ENCODE results near the gene ARHGEF40. TPM values are rescaled to one million over a fixed set of nuclear protein-coding genes. Genes with fewer than 3 reads are reported as not detected.

The ARHGEF40 gene
- total and polyA plus RNA-seq, 2 donors (not counting 1 experiment from before 2014, with no cell fraction given) = 1.0 to 1.7 TPM

GRCh38 chr14:21071225-21072030 lies 1.3 kb downstream of the ARHGEF40 start:
- H3K79me2 ChIP-seq (ENCODE audit: control insufficient read depth, insufficient read depth, low read length) = no peaks in the 10 kb centered on the region
- H3K4me1 ChIP-seq (ENCODE audit: control insufficient read depth in 2 of 2, insufficient read depth in 2 of 2, low read length in 2 of 2) = peaks cover 34 to 40% of the 10 kb centered on the region in 2 donors
- peak overlapping the region; percentile 17 to 69 (median 53) for H3K4me3 ChIP-seq (ENCODE audit: control extremely low read depth in 1 of 5, extremely low read depth in 1 of 5, insufficient read depth in 1 of 5, low read depth in 2 of 5, low read length in 4 of 5)
- H3K27ac ChIP-seq (ENCODE audit: low read length in 2 of 2) = no peak overlapping the region
- H2AFZ ChIP-seq (ENCODE audit: insufficient read depth, low read depth, low read length, poor library complexity, severe bottlenecking) = peak overlapping the region; percentile 43
- peaks cover 0 to 9% (median 0%) of the 10 kb centered on the region in 3 donors for H3K9me3 ChIP-seq (ENCODE audit: control extremely low read depth in 1 of 3, control insufficient read depth in 2 of 3, insufficient read depth in 1 of 3, low read length in 2 of 3)
- WGBS (ENCODE audit: insufficient coverage) = under 1% methylated on average over 34 of the region's 37 CpGs
- H3K27me3 ChIP-seq (replicated peaks in 1 of 4; ENCODE audit: control extremely low read depth in 1 of 4, control insufficient read depth in 3 of 4, insufficient read depth in 4 of 4, low read length in 3 of 4) = peaks cover 0 to 50% (median 18%) of the 10 kb centered on the region in 4 experiments
- DNase-seq (peak; percentile 79), ATAC-seq (ENCODE audit: low read depth) (peak; percentile 73)
- no peaks in the 10 kb centered on the region for H3K36me3 ChIP-seq (replicated peaks in 1 of 2; ENCODE audit: control extremely low read depth in 1 of 2, control insufficient read depth in 1 of 2, extremely low read depth in 1 of 2, insufficient read depth in 2 of 2, low read length in 1 of 2)
- ChIA-PET POLR2A (interaction anchor here (0.6 to 2.7 kb wide), 7 partner anchors 21 to 1847 kb away, joined by 3 to 27 read pairs (median 5); partner anchors contain the start of genes NDRG2, RBM23 and ZNF219), CTCF (interaction anchor here (0.7 to 6.2 kb wide), 13 partner anchors 9 to 100 kb away, joined by 3 to 133 read pairs (median 5); partner anchors contain the start of gene TMEM253)
- H3K27me3 Mint-ChIP-seq = peaks cover 24% of the 10 kb centered on the region
- TF ChIP-seq, protein P1, sequence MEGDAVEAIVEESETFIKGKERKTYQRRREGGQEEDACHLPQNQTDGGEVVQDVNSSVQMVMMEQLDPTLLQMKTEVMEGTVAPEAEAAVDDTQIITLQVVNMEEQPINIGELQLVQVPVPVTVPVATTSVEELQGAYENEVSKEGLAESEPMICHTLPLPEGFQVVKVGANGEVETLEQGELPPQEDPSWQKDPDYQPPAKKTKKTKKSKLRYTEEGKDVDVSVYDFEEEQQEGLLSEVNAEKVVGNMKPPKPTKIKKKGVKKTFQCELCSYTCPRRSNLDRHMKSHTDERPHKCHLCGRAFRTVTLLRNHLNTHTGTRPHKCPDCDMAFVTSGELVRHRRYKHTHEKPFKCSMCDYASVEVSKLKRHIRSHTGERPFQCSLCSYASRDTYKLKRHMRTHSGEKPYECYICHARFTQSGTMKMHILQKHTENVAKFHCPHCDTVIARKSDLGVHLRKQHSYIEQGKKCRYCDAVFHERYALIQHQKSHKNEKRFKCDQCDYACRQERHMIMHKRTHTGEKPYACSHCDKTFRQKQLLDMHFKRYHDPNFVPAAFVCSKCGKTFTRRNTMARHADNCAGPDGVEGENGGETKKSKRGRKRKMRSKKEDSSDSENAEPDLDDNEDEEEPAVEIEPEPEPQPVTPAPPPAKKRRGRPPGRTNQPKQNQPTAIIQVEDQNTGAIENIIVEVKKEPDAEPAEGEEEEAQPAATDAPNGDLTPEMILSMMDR (IDR thresholded peaks at IDR 0.05) = no peak
- TF ChIP-seq EZH2 (IDR thresholded peaks at IDR 0.05; ENCODE audit: borderline replicate concordance, insufficient read depth, low read depth, low read length, poor library complexity, severe bottlenecking) = no peak
- peak overlapping the region; percentile 93 for H3K4me3 Mint-ChIP-seq
- intact Hi-C loops (cut with micrococcal nuclease) = loop anchor here (1.0 to 2.0 kb wide), 3 partner anchors 32 to 57 kb away; partner anchors contain the start of gene NDRG2
- H3K4me2 ChIP-seq (replicated peaks; ENCODE audit: low read depth, low read length, poor library complexity, severe bottlenecking) = peak overlapping the region; percentile 97
- H3K9ac ChIP-seq (ENCODE audit: low read length) = peak overlapping the region; percentile 70
- H4K20me1 ChIP-seq (ENCODE audit: control insufficient read depth, insufficient read depth, low read length, poor library complexity, severe bottlenecking) = no peaks in the 10 kb centered on the region
- peaks cover 44% of the 10 kb centered on the region for H3K4me1 Mint-ChIP-seq
- no peaks in the 10 kb centered on the region for H3K9me3 Mint-ChIP-seq (ENCODE audit: insufficient read depth)
- peak overlapping the region; percentile 73 for H3K27ac Mint-ChIP-seq

All from B cell (primary cell).